ENCODE results near the gene ROBO1.

ROBO1 gene

DNA sequence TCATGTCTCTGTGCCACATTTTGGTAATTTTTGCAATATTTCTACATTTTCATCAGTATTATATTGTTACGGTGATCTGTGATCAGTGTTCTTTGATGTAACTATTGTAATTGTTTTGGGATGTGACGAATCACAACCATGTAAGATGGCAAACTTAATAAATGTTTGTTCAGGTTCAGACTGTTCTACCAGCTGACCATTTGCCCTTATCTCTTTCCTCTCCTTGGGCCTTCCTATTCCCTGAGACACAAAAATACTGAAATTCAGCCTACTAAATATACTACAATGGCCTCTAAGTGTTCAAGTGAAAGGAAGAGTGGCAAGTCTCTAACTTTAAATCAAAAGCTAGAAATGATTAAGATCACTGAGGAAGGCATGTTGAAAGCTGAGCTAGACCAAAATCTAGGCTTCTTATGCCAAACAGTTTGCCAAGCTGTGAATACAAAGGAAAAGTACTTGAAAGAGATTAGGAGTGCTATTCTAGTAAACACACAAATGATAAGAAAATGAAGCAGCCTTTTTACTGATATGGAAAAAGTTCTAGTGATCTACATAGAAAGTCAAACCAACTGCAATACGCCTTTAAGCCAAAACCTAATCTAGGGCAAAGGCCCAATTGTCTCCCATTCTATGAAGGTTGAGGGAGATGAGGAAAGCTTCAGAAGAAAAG lies 952.8 kb downstream of the ROBO1 start:
- DNase-seq (ENCODE audit: low read depth), result no peak
- TF ChIP-seq, protein P1, sequence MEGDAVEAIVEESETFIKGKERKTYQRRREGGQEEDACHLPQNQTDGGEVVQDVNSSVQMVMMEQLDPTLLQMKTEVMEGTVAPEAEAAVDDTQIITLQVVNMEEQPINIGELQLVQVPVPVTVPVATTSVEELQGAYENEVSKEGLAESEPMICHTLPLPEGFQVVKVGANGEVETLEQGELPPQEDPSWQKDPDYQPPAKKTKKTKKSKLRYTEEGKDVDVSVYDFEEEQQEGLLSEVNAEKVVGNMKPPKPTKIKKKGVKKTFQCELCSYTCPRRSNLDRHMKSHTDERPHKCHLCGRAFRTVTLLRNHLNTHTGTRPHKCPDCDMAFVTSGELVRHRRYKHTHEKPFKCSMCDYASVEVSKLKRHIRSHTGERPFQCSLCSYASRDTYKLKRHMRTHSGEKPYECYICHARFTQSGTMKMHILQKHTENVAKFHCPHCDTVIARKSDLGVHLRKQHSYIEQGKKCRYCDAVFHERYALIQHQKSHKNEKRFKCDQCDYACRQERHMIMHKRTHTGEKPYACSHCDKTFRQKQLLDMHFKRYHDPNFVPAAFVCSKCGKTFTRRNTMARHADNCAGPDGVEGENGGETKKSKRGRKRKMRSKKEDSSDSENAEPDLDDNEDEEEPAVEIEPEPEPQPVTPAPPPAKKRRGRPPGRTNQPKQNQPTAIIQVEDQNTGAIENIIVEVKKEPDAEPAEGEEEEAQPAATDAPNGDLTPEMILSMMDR (IDR thresholded peaks at IDR 0.05; ENCODE audit: control insufficient read depth, insufficient read depth, low read depth, low read length, missing control alignments), result no peak
- no peak overlapping the region for H3K4me3 ChIP-seq (ENCODE audit: control insufficient read depth, low read depth, low read length)

DNA sequence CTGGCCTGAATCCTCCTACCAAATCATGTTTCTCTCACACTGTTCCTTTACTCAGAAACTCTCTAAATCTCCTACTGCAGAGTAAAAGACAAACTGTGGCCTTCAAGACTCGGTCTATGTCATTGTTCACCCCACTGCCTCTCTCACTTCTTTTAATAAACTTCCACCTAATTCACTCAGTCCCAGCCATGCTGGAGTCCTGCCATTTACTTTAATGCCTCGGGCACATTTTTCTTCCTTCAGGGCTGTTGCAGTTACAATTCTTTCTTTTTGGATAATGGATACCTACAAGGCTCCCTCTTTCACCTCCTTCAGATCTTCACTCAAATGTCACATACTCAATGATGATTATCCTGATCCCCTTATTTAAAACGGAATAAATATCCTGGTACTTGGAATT lies 955.6 kb downstream of the ROBO1 start:
- DNase-seq (ENCODE audit: low read depth), result no peak
- TF ChIP-seq, protein P1 (IDR thresholded peaks at IDR 0.05; ENCODE audit: control insufficient read depth, insufficient read depth, low read depth, low read length, missing control alignments), result no peak
- no peak overlapping the region for H3K4me3 ChIP-seq (ENCODE audit: control insufficient read depth, low read depth, low read length)

DNA sequence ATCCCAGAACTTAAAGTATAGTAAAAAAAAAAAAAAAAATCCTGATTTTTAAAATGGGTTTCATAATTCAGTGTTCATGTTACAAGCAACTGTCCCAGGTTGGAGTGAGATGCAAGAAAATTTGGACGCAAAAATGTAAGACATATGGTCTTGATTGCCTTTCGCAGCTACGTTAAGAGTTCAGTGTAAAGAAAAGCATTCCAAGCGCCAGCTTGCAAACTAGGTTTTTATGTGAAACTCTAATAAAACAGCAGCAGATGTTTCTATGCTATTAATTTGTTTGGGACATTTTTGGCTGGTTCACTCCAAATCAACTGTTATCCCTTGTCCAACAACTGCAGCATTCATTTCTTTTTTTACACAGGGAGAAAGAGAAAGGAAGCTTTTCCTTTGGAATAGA lies 957.8 kb downstream of the ROBO1 start:
- H3K4me3 ChIP-seq (ENCODE audit: control insufficient read depth, low read depth, low read length), result no peak overlapping the region
- TF ChIP-seq, protein P1 (IDR thresholded peaks at IDR 0.05; ENCODE audit: control insufficient read depth, insufficient read depth, low read depth, low read length, missing control alignments), result no peak
- DNase-seq (ENCODE audit: low read depth), result peak; percentile 67

DNA sequence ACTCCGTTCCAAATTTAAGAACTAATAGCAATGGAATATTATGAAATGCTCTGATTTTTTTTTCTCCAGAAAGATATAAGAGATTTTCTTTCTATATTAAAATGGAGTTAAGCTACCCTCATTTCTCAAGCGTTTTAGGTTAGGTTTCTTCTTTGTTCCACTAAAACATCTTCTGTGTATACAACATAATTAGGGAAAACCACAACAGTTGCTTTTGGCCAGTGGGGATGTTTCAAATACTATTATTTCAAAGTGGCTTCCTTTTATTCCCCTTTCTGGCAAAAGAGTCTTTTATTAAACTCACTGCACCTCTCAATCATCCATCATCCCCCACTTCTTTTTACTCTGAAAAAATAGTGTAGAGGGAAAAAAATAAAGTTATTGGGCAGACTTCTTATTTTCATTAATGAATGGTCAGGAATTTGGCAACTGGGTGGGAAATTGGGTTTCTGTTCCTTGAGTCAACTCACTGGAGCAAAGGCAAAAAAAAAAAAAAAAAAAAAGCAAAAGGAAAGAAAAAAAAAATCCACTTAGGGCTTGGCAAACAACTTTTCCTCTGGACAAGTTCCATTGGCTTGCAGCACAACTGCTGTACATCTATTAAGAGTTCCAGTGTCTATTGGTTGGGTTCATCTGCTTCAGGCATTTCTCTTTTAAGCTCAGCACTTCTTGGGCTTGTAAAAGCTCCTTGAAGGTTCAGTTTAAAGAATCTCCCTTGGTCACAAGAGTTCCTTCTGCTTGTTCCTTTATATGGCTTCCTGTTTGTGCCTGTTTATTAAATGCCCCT lies 963.4 kb downstream of the ROBO1 start:
- peak; percentile 76 for DNase-seq (ENCODE audit: low read depth)
- no peak overlapping the region for H3K4me3 ChIP-seq (ENCODE audit: control insufficient read depth, low read depth, low read length)
- TF ChIP-seq, protein P1 (IDR thresholded peaks at IDR 0.05; ENCODE audit: control insufficient read depth, insufficient read depth, low read depth, low read length, missing control alignments), result no peak

DNA sequence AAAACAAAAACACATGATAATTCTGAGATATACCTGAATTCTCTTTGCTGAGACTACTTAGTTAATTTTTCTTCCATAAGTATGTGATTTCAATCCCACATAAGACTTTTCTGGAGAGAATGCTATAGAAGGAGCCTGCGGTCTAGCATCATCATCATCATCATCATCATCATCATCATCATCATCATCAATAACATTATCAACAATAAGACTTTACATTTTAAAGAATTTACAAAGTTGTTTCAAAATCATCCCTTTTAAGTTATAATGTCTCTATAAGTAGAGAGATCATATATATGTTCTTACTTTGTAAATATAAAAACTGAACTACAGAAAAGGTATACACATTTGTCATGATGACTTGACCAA lies 965.3 kb downstream of the ROBO1 start:
- TF ChIP-seq, protein P1 (IDR thresholded peaks at IDR 0.05; ENCODE audit: control insufficient read depth, insufficient read depth, low read depth, low read length, missing control alignments), result no peak
- no peak for DNase-seq (ENCODE audit: low read depth)
- H3K4me3 ChIP-seq (ENCODE audit: control insufficient read depth, low read depth, low read length), result no peak overlapping the region

DNA sequence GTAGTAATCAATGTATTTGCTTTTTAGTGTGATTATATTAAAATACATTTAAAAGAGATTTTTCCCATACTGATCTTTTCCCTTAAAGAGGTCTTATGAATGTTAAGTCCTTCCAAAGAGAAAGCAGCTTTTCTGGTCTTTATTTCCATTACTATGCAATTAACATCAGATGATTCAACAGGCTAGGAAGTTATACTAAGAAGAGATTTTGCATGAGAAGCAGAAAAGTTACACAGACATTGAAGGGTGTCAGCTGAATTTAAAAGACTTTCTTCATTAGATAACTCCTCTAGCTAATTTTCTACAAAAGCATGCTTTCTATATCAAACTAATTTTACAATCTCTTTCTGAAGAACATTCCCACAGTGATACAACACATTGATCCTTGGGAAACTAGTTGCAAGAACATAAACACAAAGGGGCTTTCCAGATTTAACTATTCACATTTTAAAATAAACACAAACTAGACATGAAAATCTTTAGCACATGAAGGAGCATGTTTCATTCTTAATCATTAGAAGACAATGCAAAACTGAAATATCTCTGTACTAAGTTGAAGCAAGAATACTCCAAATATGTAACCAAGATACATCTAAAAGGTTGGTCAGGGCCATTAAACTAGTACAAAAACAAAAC lies 965.8 kb downstream of the ROBO1 start:
- no peak for DNase-seq (ENCODE audit: low read depth)
- no peak overlapping the region for H3K4me3 ChIP-seq (ENCODE audit: control insufficient read depth, low read depth, low read length)
- TF ChIP-seq, protein P1 (IDR thresholded peaks at IDR 0.05; ENCODE audit: control insufficient read depth, insufficient read depth, low read depth, low read length, missing control alignments), result no peak
